ENCODE measurements around the gene CAP2.

DNA sequence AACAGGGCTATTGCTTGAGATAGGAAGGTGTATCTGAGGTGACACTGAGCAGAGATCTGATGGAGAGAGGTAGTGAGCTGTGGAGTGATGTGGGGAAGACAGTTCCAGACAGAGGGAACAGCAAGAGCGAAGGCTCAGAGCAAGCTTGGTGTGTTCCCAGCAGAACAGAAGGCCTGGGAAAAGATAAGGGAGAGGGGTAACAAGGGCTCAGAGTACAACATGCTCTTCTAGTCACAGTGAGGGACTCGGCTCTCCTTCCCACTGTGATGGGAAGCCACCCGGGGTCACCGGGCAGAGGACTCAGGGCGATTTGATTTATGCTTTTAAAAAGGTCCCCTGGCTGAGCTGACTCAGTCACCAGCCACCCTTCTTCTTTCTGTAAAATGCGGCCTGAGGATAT is 33.7 kb downstream of the CAP2 start:
- TF ChIP-seq, protein P1, sequence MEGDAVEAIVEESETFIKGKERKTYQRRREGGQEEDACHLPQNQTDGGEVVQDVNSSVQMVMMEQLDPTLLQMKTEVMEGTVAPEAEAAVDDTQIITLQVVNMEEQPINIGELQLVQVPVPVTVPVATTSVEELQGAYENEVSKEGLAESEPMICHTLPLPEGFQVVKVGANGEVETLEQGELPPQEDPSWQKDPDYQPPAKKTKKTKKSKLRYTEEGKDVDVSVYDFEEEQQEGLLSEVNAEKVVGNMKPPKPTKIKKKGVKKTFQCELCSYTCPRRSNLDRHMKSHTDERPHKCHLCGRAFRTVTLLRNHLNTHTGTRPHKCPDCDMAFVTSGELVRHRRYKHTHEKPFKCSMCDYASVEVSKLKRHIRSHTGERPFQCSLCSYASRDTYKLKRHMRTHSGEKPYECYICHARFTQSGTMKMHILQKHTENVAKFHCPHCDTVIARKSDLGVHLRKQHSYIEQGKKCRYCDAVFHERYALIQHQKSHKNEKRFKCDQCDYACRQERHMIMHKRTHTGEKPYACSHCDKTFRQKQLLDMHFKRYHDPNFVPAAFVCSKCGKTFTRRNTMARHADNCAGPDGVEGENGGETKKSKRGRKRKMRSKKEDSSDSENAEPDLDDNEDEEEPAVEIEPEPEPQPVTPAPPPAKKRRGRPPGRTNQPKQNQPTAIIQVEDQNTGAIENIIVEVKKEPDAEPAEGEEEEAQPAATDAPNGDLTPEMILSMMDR (IDR thresholded peaks at IDR 0.05): no peak
- TF ChIP-seq POLR2AphosphoS5 (IDR thresholded peaks at IDR 0.05) (no peak), POLR2A (IDR thresholded peaks at IDR 0.05) (no peak), EP300 (IDR thresholded peaks at IDR 0.05) (no peak)
